ENCODE data around the gene ARCN1.
A peak's percentile ranks its signal among the peaks of the same experiment; 100 is the strongest.

Gene ARCN1

GRCh38 chr11:118640332-118641154 is 68.3 kb downstream of the ARCN1 start:
- DNase-seq, result peak; percentile 59

- peak; percentile 98 for DNase-seq
These were observed 69.3 kb downstream of the ARCN1 start for GRCh38 chr11:118641397-118642019.

- no peak for DNase-seq
These were observed 71.2 kb downstream of the ARCN1 start for GRCh38 chr11:118643142-118643994.

- DNase-seq, result no peak
These were observed 71.8 kb downstream of the ARCN1 start for GRCh38 chr11:118643995-118644345.

GRCh38 chr11:118644496-118644895 is 72.3 kb downstream of the ARCN1 start:
- DNase-seq, result no peak

- no peak for DNase-seq
These were observed 73.0 kb downstream of the ARCN1 start for GRCh38 chr11:118645066-118645715.

GRCh38 chr11:118646393-118646792 is 74.2 kb downstream of the ARCN1 start:
- no peak for DNase-seq

- DNase-seq, result no peak
These were observed 76.1 kb downstream of the ARCN1 start for GRCh38 chr11:118648291-118648690.

- DNase-seq, result no peak
These were observed 77.7 kb downstream of the ARCN1 start for GRCh38 chr11:118649941-118650340.

GRCh38 chr11:118650366-118650765 is 78.2 kb downstream of the ARCN1 start:
- no peak for DNase-seq

- no peak for DNase-seq
These were observed 79.6 kb downstream of the ARCN1 start for GRCh38 chr11:118651820-118652219.

Measured in NCI-H69 (cell line).